Hematopoietic multipotent progenitor cell treated with erythropoietin and hydrocortisone succinate and interleukin-3 and kit ligand, for 17 days (in vitro differentiated cells): ENCODE results near the gene FGD6.
"Not testable (repeated sequence)": the region's sequence is repeated elsewhere in the genome, so short reads cannot be mapped to it uniquely, and the experiment has no call there.

Experiments
- DNase-seq: peaks from one replicate; pipeline ENCODE4 v3.0.0-alpha.2; 2015; ENCODE audit warnings: low spot score

FGD6 gene

GRCh38 chr12:95217377-95218149 lies at the start of gene FGD6, which contains the start of gene VEZT:
FGD6 (minus strand) TSS chr12:95217467; CDS start chr12:95217240, 227 bp downstream.
VEZT (plus strand) TSS chr12:95217807; CDS start chr12:95217851, 44 bp downstream.
- DNase-seq = peak; percentile 99

GRCh38 chr12:95266254-95266653 lies 49.0 kb upstream of the FGD6 start:
- no peak for DNase-seq

- no peak for DNase-seq
Measured at GRCh38 chr12:95265765-95266164, 48.5 kb upstream of the FGD6 start.

GRCh38 chr12:95262808-95263207 lies 45.5 kb upstream of the FGD6 start:
- DNase-seq = no peak

- DNase-seq = no peak
Measured at GRCh38 chr12:95261109-95261508, 43.8 kb upstream of the FGD6 start.

GRCh38 chr12:95259368-95259767 lies 42.1 kb upstream of the FGD6 start:
- no peak for DNase-seq

- no peak for DNase-seq
Measured at GRCh38 chr12:95258803-95259202, 41.5 kb upstream of the FGD6 start.

- no peak for DNase-seq
Measured at GRCh38 chr12:95258151-95258550, 40.9 kb upstream of the FGD6 start.

- DNase-seq = no peak
Measured at GRCh38 chr12:95257541-95257940, 40.3 kb upstream of the FGD6 start.

GRCh38 chr12:95253386-95253785 lies 36.1 kb upstream of the FGD6 start:
- DNase-seq = no peak

GRCh38 chr12:95248604-95249360 lies 31.5 kb upstream of the FGD6 start:
- no peak for DNase-seq

- no peak for DNase-seq
Measured at GRCh38 chr12:95248095-95248494, 30.8 kb upstream of the FGD6 start.

- DNase-seq = peak; percentile 75
Measured at GRCh38 chr12:95244350-95244749, 27.1 kb upstream of the FGD6 start.

GRCh38 chr12:95243497-95244183 lies 26.4 kb upstream of the FGD6 start:
- DNase-seq = no peak

GRCh38 chr12:95241761-95242506 lies 24.7 kb upstream of the FGD6 start:
- DNase-seq = no peak

GRCh38 chr12:95241138-95241537 lies 23.9 kb upstream of the FGD6 start:
- not testable (repeated sequence) for DNase-seq

- DNase-seq = no peak
Measured at GRCh38 chr12:95240556-95240955, 23.3 kb upstream of the FGD6 start.

GRCh38 chr12:95239835-95240234 lies 22.6 kb upstream of the FGD6 start:
- not testable (repeated sequence) for DNase-seq

GRCh38 chr12:95239216-95239615 lies 21.9 kb upstream of the FGD6 start:
- DNase-seq = no peak

- no peak for DNase-seq
Measured at GRCh38 chr12:95238150-95238549, 20.9 kb upstream of the FGD6 start.

- DNase-seq = no peak
Measured at GRCh38 chr12:95237315-95237714, 20.0 kb upstream of the FGD6 start.

GRCh38 chr12:95235621-95236020 lies 18.4 kb upstream of the FGD6 start:
- DNase-seq = not testable (repeated sequence)
